Measurements from ENCODE around the gene SLC1A5. TPM values are rescaled to one million over a fixed set of nuclear protein-coding genes. Genes with fewer than 3 reads are reported as not detected.

The SLC1A5 gene
- total and polyA plus RNA-seq, 8 donors: 67.2 to 172 (median 83.8) TPM

DNA sequence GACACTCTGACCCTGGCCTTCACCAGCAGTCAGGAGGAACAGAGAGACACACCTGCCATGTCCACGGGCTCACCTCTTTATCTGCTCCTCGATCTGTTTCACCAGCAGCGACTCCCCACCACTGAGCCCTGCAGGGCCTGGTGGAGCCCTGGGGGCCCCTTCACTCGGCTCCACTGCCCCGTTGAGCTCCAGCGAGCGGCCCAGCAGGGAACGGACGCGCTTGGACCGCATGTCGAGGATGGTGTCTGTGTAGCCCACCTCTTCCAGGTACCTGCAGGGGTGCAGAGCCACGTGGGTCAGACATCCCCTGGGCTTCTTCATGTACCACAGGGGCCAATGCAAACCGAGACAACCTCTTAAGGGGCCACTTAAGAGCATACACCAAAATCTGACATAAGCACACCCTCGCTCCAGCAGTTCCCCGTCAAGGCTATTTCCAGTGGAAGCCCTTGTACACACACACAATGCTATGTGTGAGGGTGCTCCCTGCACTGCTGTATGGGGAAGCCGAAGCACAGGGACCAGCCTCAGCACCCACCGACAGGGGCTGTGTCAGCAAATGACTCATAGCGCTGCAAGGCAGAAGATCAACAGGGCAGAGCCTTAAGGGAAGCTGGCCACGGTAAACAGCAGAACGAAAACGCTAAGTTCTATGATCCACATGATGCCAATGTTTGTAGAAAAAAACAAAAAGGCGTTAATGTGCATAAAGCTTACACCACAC is 55.3 kb downstream of the SLC1A5 start:
- H3K4me1 ChIP-seq: peaks cover 6 to 95% of the 10 kb centered on the region in 2 donors
- TF ChIP-seq, protein P1, sequence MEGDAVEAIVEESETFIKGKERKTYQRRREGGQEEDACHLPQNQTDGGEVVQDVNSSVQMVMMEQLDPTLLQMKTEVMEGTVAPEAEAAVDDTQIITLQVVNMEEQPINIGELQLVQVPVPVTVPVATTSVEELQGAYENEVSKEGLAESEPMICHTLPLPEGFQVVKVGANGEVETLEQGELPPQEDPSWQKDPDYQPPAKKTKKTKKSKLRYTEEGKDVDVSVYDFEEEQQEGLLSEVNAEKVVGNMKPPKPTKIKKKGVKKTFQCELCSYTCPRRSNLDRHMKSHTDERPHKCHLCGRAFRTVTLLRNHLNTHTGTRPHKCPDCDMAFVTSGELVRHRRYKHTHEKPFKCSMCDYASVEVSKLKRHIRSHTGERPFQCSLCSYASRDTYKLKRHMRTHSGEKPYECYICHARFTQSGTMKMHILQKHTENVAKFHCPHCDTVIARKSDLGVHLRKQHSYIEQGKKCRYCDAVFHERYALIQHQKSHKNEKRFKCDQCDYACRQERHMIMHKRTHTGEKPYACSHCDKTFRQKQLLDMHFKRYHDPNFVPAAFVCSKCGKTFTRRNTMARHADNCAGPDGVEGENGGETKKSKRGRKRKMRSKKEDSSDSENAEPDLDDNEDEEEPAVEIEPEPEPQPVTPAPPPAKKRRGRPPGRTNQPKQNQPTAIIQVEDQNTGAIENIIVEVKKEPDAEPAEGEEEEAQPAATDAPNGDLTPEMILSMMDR (IDR thresholded peaks at IDR 0.05): peak in 1 of 2 donors; percentile 21
- H3K9me3 ChIP-seq: no peaks in the 10 kb centered on the region
- no peak overlapping the region for H3K4me3 ChIP-seq
- no peaks in the 10 kb centered on the region for H3K27me3 ChIP-seq
- DNase-seq: peak in 2 of 4 donors; percentile 82 to 89
- peak; percentile 61 for ATAC-seq
- peaks cover 0 to 84% of the 10 kb centered on the region in 2 donors for H3K36me3 ChIP-seq
- peak overlapping the region; percentile 49 to 94 for H3K27ac ChIP-seq
- intact Hi-C loops (cut with DNase I): no loop called here

DNA sequence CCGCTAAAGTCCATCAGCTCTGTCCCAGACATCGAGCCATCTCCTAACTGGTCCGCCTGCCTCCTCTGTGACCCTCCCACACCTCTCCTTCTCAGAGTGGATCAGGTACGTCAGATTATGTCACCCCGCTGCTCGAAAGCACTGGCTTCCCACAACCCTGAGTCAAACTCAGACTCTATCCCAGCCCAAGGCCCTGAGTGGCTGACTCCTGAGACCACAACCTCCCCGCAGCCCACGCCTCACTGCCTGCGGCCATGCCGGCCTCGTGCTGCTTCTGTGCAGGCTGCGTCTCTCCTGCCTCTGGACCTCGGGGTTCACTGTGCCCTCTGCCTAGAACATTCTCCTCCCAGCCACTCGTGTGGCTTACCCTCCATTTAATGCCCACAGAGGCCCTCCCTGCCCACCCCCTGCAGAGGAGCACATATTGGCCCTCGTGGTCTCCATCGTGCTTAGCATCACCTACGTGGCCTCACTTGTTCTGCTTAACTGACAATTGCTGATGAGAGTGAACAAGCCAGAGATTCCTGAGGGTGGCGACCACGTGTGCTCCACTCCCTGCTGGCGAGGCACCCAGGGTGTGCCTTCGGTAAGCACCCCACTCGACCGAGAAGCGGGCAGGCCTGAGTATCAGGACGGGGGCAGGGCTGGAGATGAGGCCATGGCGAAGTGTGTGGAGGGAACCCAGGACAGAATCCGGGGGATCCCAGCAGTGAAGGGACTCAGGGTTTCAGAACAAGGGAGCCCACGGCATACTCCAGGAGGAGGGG is 56.0 kb downstream of the SLC1A5 start:
- ATAC-seq (peak; percentile 38), DNase-seq (no peak)
- TF ChIP-seq, protein P1 (IDR thresholded peaks at IDR 0.05): no peak
- intact Hi-C loops (cut with DNase I): no loop called here
- peaks cover 0 to 84% of the 10 kb centered on the region in 2 donors for H3K36me3 ChIP-seq
- peak overlapping the region in 1 of 2 donors; percentile 94 for H3K27ac ChIP-seq
- no peak overlapping the region for H3K4me3 ChIP-seq
- H3K9me3 ChIP-seq: no peaks in the 10 kb centered on the region
- no peaks in the 10 kb centered on the region for H3K27me3 ChIP-seq
- peaks cover 6 to 97% of the 10 kb centered on the region in 2 donors for H3K4me1 ChIP-seq

DNA sequence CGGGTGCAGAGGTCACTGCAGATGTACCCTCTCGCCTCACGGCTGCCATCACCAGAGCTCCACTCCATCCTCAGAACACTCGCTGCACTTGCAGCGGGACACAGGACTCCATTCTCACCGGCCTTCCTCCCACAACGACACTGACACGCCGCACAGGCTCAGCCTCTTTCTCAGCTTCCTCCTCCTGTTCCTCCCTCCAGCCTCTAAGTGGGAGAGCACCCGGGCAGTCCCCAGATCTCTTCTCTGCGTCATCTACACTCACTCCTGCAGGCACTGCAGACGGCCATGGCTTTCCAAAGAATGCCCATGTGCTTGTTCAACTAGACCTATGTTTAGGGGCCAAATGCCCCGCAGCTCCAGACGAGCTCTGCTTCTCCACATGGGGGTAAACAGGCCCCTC is 56.8 kb downstream of the SLC1A5 start:
- Histone ChIP-seq H3K4me1 (peaks cover 6 to 97% of the 10 kb centered on the region in 2 donors), H3K4me3 (peak overlapping the region in 1 of 2 donors; percentile 6), H3K36me3 (peaks cover 0 to 84% of the 10 kb centered on the region in 2 donors), H3K27ac (peak overlapping the region in 1 of 2 donors; percentile 94), H3K9me3 (no peaks in the 10 kb centered on the region), H3K27me3 (no peaks in the 10 kb centered on the region)
- intact Hi-C loops (cut with DNase I): no loop called here
- ATAC-seq (peak; percentile 20), DNase-seq (peak in 2 of 4 donors; percentile 56 to 83)
- TF ChIP-seq, protein P1 (IDR thresholded peaks at IDR 0.05): no peak

DNA sequence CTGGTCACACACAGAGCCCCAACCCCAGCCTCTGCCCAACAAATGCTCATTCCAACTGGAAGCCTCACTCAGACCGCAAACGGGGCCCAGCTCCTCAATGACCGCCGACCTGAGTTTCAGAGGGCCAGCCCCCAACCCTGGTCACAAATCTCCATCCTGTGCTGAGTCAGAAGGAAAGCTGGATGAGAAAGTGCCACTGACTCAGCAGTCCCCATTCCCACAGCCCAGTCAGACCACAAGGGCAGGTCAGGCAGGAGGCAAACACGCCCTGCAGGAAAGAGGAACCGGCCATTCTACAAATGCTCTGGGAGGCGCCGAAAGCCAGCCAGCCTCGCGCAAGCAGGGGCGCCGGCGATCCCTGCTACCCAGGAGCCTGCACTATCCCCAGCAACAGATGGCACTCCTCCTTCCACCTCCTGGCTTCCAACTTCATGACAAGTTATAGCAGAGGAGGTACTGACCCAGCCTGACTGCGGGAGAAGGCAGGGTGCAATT is 57.3 kb downstream of the SLC1A5 start:
- no peaks in the 10 kb centered on the region for H3K9me3 ChIP-seq
- ATAC-seq: peak; percentile 54
- TF ChIP-seq, protein P1 (IDR thresholded peaks at IDR 0.05): no peak
- peaks cover 6 to 93% of the 10 kb centered on the region in 2 donors for H3K4me1 ChIP-seq
- peak in 2 of 4 donors; percentile 80 to 91 for DNase-seq
- peaks cover 0 to 84% of the 10 kb centered on the region in 2 donors for H3K36me3 ChIP-seq
- H3K4me3 ChIP-seq: peak overlapping the region in 1 of 2 donors; percentile 6
- intact Hi-C loops (cut with DNase I): no loop called here
- H3K27ac ChIP-seq: peak overlapping the region in 1 of 2 donors; percentile 94
- H3K27me3 ChIP-seq: no peaks in the 10 kb centered on the region

DNA sequence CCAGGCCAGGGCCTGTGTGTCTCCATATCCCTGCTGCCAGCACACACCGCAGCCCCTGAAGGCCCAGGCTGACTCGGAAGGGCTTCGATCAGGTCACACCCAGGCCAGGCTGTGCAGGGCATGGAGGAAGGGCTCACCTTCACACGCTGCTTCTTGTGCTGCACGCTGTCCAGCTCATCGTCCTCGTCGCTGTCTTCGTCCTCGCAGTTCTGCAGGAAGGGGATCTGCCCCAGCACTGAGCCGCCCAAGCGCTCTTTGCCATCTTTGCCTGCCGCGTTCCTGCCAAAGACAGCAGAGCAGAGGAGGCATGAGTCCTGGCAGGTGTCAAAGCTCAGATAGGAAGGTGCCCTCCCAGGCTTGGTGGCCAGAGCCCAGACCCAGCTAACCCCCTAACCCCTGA is 57.8 kb downstream of the SLC1A5 start:
- TF ChIP-seq, protein P1 (IDR thresholded peaks at IDR 0.05): no peak
- ATAC-seq (no peak), DNase-seq (peak in 1 of 4 donors; percentile 75)
- Histone ChIP-seq H3K27me3 (no peaks in the 10 kb centered on the region), H3K4me3 (no peak overlapping the region), H3K27ac (peak overlapping the region in 1 of 2 donors; percentile 94), H3K36me3 (peaks cover 0 to 84% of the 10 kb centered on the region in 2 donors), H3K9me3 (no peaks in the 10 kb centered on the region), H3K4me1 (peaks cover 6 to 88% of the 10 kb centered on the region in 2 donors)
- intact Hi-C loops (cut with DNase I): no loop called here

Data from left lung (tissue), 10 donors.